K562 (cell line): ENCODE data around the gene FFAR1. TPM values are rescaled to one million over a fixed set of nuclear protein-coding genes. Genes with fewer than 3 reads are reported as not detected.
A peak's percentile ranks its signal among the peaks of the same experiment; 100 is the strongest.

Experiments used
- PRPF4 ChIP-seq: fragments of 200-400 bp; formaldehyde crosslinking; IDR thresholded peaks from one replicate; pipeline ENCODE4 v1.6.1; 2017; ENCODE audit warnings: low read length, low read depth, mild to moderate bottlenecking; ENCODE audit not compliant: insufficient read depth, poor library complexity, severe bottlenecking
- TCF7 ChIP-seq: sonication (generic); IDR thresholded peaks from 2 replicates; pipeline ENCODE4 v1.6.1; 2016; ENCODE audit warnings: antibody characterized with exemption, borderline replicate concordance
- USF1 ChIP-seq: sonication (generic); formaldehyde crosslinking; IDR thresholded peaks from 2 replicates; pipeline ENCODE4 v1.9.0; 2022; ENCODE audit warnings: mild to moderate bottlenecking, missing genetic modification reagents
- polyA plus RNA-seq, 8 experiments: library from polyadenylated mRNA; depleted of rRNA in 4 of 8; stranded (reverse) in 5 of 8; unstranded in 3 of 8; fragments of >200 nt; fragmentation: Nextera tagmentation in 2 of 8; fragmentation: Illumina TruSeq in 1 of 8; extraction: Ambion mirVana in 2 of 8; extraction: Trizol in 1 of 8; gene quantifications; 2 replicates each; pipeline versions ENCODE4 v1.2.1 to v1.2.3, GENCODE V29; 2011 to 2014; ENCODE audit warnings: inconsistent platforms in 1 of 8, missing spikeins in 1 of 8
- total RNA-seq, 7 experiments: library from RNA; depleted of rRNA in 6 of 7; stranded (reverse); fragments of >200 nt in 6 of 7; fragmentation: Illumina TruSeq in 2 of 7; extraction: Trizol in 2 of 7; gene quantifications; 2 replicates each; pipeline versions ENCODE4 v1.2.1 to v1.2.3, GENCODE V29; 2011 to 2021; ENCODE audit warnings: low replicate concordance in 1 of 7
- TF ChIP-seq, protein P1 (sequence below): fragments of 450-650 bp; IDR thresholded peaks from 2 replicates; pipeline ENCODE4 v1.6.1; 2017; ENCODE audit warnings: antibody characterized with exemption, mild to moderate bottlenecking

Gene FFAR1
- total and polyA plus RNA-seq, 9 of the 15 experiments (the other 6 are each of a cell fraction or from before 2014, with no cell fraction given): not detected

DNA sequence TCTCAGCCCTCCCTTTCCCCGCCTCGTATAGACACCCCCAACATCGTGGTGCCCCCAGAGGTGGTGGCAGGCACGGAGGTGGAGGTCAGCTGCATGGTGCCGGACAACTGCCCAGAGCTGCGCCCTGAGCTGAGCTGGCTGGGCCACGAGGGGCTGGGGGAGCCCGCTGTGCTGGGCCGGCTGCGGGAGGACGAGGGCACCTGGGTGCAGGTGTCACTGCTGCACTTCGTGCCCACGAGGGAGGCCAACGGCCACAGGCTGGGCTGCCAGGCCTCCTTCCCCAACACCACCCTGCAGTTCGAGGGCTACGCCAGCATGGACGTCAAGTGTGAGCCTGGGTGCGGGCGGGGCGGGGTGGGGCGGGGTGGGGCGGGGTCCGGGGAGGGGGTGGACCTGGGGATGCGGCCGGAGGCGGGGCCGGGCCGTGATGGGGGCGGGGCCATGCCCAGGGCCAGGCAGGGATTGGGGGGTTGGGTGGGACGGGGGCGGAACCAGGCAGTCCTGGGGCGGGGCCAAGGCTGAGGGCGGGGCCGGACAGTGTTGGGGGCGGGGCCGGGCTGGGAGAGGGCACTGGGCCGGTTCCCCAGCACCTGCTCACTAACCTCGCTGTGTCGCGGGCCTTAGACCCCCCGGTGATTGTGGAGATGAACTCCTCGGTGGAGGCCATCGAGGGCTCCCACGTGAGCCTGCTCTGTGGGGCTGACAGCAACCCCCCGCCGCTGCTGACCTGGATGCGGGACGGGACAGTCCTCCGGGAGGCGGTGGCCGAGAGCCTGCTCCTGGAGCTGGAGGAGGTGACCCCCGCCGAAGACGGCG is 48.0 kb upstream of the FFAR1 start (continued):
- TF ChIP-seq USF1 (CRISPR knock-in tag) (no peak), TCF7 (no peak), PRPF4 (no peak)
- TF ChIP-seq, protein P1, sequence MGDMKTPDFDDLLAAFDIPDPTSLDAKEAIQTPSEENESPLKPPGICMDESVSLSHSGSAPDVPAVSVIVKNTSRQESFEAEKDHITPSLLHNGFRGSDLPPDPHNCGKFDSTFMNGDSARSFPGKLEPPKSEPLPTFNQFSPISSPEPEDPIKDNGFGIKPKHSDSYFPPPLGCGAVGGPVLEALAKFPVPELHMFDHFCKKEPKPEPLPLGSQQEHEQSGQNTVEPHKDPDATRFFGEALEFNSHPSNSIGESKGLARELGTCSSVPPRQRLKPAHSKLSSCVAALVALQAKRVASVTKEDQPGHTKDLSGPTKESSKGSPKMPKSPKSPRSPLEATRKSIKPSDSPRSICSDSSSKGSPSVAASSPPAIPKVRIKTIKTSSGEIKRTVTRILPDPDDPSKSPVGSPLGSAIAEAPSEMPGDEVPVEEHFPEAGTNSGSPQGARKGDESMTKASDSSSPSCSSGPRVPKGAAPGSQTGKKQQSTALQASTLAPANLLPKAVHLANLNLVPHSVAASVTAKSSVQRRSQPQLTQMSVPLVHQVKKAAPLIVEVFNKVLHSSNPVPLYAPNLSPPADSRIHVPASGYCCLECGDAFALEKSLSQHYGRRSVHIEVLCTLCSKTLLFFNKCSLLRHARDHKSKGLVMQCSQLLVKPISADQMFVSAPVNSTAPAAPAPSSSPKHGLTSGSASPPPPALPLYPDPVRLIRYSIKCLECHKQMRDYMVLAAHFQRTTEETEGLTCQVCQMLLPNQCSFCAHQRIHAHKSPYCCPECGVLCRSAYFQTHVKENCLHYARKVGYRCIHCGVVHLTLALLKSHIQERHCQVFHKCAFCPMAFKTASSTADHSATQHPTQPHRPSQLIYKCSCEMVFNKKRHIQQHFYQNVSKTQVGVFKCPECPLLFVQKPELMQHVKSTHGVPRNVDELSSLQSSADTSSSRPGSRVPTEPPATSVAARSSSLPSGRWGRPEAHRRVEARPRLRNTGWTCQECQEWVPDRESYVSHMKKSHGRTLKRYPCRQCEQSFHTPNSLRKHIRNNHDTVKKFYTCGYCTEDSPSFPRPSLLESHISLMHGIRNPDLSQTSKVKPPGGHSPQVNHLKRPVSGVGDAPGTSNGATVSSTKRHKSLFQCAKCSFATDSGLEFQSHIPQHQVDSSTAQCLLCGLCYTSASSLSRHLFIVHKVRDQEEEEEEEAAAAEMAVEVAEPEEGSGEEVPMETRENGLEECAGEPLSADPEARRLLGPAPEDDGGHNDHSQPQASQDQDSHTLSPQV: peak; percentile 71; the same call in 1 of the 2 replicates
